IPS-11a (cell line): Measurements from ENCODE around the gene HOXD13.

Source experiments
- H3K4me3 ChIP-seq: one replicate; pipeline ENCODE4 v1.5.1; 2013; ENCODE audit warnings: low read depth, low read length, control low read depth

The HOXD13 gene

GRCh38 chr2:176080540-176081375 lies 11.8 kb upstream of the HOXD13 start:
- H3K4me3 ChIP-seq, result peak overlapping the region; percentile 20

DNA sequence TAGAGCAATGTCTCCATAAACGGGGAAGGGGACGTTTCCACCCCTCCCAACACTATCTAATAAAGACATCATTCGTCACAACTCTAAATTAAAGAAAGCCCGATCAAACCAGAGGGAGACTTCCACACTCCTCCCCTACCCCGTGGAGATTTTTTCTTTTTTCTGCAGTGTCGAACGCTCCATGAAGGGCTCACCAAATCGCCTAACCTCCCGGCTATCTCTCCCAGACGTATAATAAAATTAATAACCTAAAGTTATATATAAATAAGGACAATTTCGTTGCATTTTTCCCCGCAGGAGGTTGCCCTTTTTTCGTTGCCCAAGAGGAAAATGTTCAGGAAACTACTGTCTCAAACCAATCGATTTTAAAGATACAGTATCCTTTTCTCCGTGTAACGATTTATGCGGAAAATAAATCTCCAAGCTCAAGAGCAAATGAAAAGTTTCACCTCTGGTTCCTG lies 11.1 kb upstream of the HOXD13 start:
- no peak overlapping the region for H3K4me3 ChIP-seq

DNA sequence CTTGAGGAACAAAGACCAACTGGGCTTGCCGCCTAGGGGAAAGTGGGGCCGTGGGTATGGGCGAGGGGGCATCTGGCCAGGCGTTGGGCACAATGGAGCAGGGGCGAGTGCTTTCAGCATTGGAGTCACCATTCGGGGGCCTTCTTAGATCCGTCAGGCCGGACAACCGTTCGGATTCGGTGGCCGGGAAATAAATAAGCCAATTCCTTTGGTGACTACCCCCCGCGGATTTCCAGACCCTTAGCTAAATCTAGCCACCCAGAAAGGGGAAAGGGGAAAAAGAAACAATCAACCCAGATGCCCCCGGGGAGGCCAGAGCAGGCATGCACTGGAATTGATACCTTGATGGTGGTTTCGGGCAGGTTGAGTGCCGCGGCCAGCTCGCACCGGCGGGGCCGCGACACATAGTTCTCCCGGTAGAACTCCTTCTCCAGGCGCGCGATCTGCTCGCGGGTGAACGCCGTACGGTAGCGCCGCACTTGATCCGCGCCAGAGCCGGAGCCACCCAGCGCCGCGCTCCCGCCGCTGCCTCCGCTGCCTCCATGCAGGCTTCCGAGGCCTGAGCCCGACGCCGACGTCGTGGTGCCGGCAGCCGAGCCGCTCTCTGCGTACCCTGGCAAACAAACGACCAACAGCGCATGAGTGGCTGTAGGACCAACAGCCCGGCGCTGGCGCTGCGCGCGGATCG lies 10.5 kb upstream of the HOXD13 start:
- no peak overlapping the region for H3K4me3 ChIP-seq

GRCh38 chr2:176082525-176082823 lies 10.0 kb upstream of the HOXD13 start:
- no peak overlapping the region for H3K4me3 ChIP-seq

DNA sequence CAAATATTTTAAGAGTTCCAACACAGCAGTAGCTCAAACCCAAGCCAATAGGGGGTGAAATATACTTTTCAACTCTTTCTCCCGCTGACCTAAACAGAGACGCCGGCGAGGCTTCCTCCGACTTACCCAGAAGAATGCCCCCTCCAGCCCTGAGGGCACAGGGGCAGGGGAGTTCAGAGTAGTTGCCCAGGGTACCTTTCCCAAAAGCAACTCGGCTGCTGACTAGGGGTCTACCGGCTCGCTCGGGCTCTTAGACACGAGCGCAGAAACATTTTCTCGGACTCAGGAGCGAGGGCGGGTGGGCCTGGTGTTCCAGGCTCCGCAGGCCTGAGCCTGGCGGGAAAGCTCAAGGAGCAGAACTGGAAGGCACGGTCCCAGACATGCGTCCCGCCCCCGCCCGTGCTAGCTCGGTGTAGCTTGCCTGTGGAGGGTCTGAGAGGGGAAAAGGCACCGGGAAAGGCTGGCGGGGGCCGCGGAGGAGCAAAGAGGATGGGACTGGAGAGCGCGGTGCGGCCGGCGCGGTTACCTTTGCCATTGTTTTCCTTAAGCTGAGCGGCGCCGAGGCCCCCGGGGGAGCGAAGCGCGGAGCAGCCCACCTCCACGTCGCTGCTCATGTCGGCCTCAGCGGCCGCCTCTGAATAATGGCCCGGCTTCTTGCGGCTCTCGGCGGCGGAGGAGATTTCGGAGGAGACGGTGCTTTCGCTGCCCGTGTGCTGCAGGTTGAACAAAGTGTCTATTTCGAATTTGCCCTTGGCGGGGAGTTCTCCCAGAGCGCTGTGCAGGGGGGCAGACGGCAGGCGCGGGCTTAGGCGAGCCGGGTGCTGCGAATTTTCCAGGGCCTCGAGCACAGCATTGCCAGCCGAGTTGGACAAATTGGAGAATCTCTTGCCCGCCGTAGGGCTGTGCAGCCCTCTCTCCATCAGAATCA lies 9.4 kb upstream of the HOXD13 start:
- no peak overlapping the region for H3K4me3 ChIP-seq

DNA sequence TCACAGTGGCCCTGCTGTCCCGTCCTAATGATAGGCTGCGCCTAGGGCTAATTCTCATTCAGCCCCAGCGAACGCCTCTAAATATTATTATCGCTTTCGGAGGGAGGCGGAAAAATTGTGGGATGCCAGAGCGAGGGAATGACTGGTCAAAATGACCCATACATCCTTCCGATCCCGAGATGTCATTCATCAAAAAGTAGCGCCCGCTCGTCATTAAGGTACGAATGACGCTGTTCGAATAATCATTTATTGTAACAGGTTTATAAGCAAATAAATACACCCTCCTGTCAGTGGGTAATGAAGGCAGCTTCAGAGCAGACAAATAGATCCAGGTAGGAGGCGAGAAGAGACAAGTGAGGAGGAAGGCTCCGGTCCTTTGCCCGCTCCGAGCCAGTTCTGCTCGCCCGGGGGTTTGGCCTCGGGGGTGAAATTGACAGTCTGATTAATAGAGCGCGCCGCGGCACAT lies 8.7 kb upstream of the HOXD13 start, which contains the start of gene EVX2:
Gene EVX2, minus strand, starts transcription at position 167 of the 466 bp plus-strand sequence. CDS start 186 bp downstream, outside the sequence.
- no peak within 1 kb of the TSS for H3K4me3 ChIP-seq

- H3K4me3 ChIP-seq, result no peak overlapping the region
Measured at GRCh38 chr2:176084611-176085119, 7.9 kb upstream of the HOXD13 start.

DNA sequence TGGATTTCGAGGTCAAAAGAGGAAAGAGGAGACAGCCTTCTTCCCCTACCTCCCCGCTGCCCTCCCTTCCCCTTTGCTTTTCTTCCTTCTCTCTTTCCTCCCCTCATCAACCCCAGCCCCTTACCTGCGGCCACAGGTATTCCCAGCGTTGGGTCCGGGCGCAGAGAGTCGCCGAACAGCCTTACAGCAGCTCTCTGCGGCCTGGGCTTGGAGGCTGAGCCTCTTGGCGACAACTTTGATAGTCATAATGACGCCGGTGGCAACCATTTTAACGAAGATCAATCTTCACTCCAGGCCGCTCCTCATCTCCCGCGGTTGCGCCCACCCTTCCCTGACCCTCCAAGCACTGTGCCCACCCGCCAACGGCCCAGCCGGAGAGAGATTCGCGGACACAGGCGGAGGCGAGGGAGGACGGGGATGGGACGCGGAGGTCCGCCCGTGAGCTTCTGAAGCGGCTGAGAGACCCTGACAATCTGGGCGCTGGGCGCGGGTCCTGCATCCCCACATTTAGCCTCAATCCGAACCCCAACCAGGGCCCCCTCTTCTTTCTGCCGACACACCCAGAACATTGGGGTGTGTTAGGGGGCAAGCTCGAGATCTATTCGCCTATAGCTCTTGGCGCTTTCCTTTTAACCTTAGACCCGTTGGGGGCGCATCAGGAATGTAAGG lies 7.3 kb upstream of the HOXD13 start:
- H3K4me3 ChIP-seq, result no peak overlapping the region

GRCh38 chr2:176085861-176086771 lies 6.4 kb upstream of the HOXD13 start:
- H3K4me3 ChIP-seq, result no peak overlapping the region

DNA sequence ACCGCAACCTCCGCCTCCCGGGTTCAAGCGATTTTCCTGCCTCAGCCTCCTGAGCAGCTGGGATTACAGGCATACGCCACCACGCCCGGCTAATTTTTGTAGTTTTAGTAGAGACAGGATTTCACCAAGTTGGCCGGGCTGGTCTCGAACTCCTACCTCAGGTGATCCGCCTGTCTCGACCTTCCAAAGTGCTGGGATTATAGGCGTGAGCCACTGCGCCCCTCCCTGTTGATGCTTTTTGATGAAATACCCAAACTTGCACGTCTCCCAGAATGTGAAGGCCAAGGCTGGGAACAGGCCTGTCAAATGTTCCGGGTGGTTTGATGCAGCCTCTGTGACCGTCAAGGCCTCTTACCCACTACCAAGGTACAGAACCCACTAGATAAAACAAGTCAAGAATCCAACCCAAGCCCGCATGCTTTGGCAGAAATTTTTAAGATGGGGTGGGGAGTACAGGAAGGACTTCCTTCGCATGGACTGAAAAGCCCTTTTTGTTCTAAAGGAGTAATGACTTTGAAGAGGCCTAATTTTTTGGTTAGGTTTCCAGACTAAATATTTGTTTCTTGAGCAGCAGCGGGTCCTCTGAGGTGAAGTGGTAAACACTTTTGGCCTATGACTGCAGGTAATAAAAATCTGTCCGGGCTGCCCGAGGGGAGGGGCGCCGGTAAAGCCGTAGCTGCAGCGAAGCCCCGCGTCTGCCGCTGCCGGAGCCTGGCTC lies 5.0 kb upstream of the HOXD13 start:
- H3K4me3 ChIP-seq, result no peak overlapping the region

DNA sequence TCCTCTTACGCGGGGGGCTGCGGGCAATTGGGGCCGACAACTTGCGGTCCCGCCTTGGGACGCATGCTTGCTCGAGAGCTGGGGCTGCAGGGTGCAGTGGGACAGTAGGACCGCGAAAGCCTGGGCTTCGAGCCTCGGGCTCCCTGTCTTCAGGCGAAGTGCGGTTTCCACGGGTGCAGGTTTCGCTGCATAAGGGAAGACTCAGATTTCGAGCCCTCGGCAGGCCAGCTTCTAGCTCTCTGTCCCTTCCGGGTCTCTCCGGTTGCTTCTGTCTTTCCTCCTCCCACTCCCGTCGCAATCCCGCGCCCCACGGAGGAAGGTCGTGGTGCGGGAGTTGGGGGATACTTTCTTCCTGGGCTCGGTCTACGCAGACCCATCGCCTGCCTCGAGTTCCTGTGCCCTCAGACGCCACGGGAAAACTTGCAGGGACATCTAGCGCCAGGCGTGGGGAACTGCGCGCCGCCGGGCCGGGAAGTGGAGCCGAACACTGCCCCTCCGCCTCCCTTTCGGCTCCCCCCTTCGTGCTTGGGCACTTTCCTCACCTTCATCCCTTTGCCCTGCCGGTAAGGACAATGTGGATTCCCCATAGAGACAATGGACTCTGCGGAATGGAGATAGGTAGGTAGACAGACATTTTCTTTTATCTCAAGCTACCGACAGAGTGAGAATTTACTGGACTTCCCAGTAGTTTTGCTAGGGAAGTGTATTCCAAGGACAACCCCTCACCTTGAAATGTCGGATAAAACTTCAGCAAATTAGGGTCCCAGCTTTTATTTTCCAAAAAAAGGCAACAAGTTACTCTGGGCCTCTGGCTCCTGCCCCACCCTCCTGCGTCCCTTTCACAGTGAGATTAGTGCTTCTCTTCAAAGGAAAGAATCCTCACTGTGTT lies 4.2 kb upstream of the HOXD13 start:
- peak overlapping the region; percentile 14 for H3K4me3 ChIP-seq

GRCh38 chr2:176088937-176089842 lies 3.3 kb upstream of the HOXD13 start:
- no peak overlapping the region for H3K4me3 ChIP-seq

DNA sequence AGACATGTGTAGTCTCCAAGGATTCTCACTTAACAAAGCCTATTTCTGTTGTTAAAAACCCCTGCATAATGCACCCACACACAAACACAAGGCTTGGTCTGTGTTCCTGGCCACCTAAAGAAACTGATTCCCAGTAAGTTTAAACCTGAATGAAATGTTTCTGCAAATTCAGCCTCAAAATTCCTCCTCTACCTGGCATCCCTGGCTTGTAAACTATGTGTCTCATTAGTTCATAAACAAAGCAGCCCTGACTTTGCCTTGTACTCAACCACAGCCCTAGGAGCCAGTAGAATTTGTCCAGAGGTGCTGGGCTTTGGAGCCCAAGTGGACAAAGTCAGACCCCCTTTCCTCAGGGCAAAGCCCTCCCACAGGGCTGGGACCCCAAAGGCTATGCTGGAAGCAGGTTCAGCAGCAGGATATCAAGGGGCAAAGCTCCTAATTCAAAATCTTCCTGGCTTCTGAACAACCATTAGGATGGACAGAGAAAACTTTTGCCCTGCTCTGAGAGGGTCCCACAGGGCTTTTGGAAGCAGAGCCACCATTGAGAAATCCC lies 2.6 kb upstream of the HOXD13 start:
- H3K4me3 ChIP-seq, result no peak overlapping the region

- H3K4me3 ChIP-seq, result no peak overlapping the region
Measured at GRCh38 chr2:176090862-176091261, 1.7 kb upstream of the HOXD13 start.

GRCh38 chr2:176091329-176092258 lies 927 bp upstream of the HOXD13 start:
- H3K4me3 ChIP-seq, result no peak overlapping the region
